Measurements from ENCODE around the gene SETD2. TPM values are rescaled to one million over a fixed set of nuclear protein-coding genes. Genes with fewer than 3 reads are reported as not detected.

Gene SETD2
- total and polyA plus RNA-seq, 8 donors, result 9.3 to 96.2 (median 66.4) TPM

DNA sequence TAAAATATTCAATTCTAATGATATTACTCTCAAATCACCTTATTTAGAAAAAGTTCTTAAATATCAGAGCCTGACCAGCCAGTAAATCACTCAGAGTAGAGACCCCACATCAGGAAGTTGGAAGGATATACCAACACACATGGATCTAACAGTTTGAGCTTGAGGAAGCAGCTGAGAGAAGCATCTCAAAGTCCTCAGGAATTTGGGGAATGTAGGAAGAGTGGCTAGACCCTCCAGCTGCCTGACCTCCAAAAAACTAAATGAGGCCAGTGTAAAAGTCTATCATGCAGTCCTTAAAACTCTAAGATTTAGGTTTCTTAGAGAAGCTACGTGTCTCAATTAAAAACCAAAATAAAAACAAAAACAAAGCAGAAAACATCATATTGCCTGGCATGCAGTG lies 55.4 kb downstream of the SETD2 start:
- Histone ChIP-seq H3K27me3 (no peaks in the 10 kb centered on the region), H3K9me3 (no peaks in the 10 kb centered on the region), H3K4me3 (no peak overlapping the region), H3K4me1 (peaks cover 0 to 5% (median 2%) of the 10 kb centered on the region in 4 donors), H3K36me3 (peaks cover 18 to 74% (median 71%) of the 10 kb centered on the region in 4 donors), H3K27ac (no peak overlapping the region)
- no peak for DNase-seq
- TF ChIP-seq EP300 (IDR thresholded peaks at IDR 0.05) (no peak), POLR2A (IDR thresholded peaks at IDR 0.05) (no peak), POLR2AphosphoS5 (IDR thresholded peaks at IDR 0.05) (no peak)
- TF ChIP-seq, protein P1, sequence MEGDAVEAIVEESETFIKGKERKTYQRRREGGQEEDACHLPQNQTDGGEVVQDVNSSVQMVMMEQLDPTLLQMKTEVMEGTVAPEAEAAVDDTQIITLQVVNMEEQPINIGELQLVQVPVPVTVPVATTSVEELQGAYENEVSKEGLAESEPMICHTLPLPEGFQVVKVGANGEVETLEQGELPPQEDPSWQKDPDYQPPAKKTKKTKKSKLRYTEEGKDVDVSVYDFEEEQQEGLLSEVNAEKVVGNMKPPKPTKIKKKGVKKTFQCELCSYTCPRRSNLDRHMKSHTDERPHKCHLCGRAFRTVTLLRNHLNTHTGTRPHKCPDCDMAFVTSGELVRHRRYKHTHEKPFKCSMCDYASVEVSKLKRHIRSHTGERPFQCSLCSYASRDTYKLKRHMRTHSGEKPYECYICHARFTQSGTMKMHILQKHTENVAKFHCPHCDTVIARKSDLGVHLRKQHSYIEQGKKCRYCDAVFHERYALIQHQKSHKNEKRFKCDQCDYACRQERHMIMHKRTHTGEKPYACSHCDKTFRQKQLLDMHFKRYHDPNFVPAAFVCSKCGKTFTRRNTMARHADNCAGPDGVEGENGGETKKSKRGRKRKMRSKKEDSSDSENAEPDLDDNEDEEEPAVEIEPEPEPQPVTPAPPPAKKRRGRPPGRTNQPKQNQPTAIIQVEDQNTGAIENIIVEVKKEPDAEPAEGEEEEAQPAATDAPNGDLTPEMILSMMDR (IDR thresholded peaks at IDR 0.05), result no peak
- 68 to 89% (median 88%) methylated on average over 1 of the region's 1 CpG for WGBS, 5 donors
- intact Hi-C loops (cut with DNase I; ENCODE audit: low total_unique reads), result no loop called here

DNA sequence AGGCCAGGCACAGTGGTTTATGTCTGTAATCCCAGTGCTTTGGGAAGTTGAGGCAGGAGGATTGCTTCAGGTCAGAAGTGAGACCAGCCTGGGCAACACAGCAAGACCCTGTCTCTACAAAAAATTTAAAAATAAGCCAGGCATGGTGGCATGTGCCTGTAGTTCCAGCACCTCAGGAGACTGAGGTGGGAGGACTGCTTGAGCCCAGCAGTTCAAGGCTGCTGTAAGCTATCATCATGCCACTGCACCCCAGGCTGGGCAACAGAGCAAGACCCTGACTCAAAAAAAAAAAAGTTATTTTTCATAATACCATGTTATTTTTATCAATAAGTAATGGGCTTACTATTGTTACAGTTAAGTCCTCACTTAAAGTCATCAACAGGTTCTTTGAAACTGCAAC lies 59.7 kb downstream of the SETD2 start:
- intact Hi-C loops (cut with DNase I; ENCODE audit: low total_unique reads), result no loop called here
- TF ChIP-seq, protein P1 (IDR thresholded peaks at IDR 0.05), result no peak
- TF ChIP-seq POLR2AphosphoS5 (IDR thresholded peaks at IDR 0.05) (no peak), POLR2A (IDR thresholded peaks at IDR 0.05) (no peak)
- Histone ChIP-seq H3K9me3 (no peaks in the 10 kb centered on the region), H3K4me3 (no peak overlapping the region), H3K36me3 (peaks cover 12 to 73% (median 72%) of the 10 kb centered on the region in 4 donors), H3K27ac (no peak overlapping the region), H3K27me3 (no peaks in the 10 kb centered on the region), H3K4me1 (no peaks in the 10 kb centered on the region)
- no peak for DNase-seq

DNA sequence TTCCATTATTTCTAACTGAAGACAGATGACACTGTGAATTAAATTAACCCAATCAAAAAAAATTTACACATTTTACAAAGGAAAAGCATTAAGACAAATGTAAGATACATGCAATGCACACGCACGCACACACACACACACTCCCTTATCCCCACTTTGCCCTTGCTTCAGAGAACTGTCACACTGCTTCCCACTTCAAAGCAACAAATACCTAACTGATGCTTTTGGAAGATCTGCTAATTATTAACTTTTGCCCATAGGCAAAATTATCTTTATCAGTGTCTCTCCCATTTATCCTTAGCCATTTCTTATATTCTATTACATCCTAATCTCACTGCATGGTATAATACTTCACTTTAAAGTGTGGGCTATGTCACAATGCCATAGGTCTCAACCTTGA lies 60.3 kb downstream of the SETD2 start:
- no peaks in the 10 kb centered on the region for H3K4me1 ChIP-seq
- H3K4me3 ChIP-seq, result no peak overlapping the region
- H3K9me3 ChIP-seq, result no peaks in the 10 kb centered on the region
- no peak for DNase-seq
- WGBS, 5 donors, result 56 to 81% (median 66%) methylated on average over 2 of the region's 2 CpGs
- intact Hi-C loops (cut with DNase I; ENCODE audit: low total_unique reads), result no loop called here
- peaks cover 12 to 77% (median 66%) of the 10 kb centered on the region in 4 donors for H3K36me3 ChIP-seq
- H3K27ac ChIP-seq, result no peak overlapping the region
- H3K27me3 ChIP-seq, result no peaks in the 10 kb centered on the region
- TF ChIP-seq, protein P1 (IDR thresholded peaks at IDR 0.05), result no peak
- no peak for TF ChIP-seq POLR2AphosphoS5 (IDR thresholded peaks at IDR 0.05)
- TF ChIP-seq EP300 (IDR thresholded peaks at IDR 0.05), result no peak
- TF ChIP-seq POLR2A (IDR thresholded peaks at IDR 0.05), result no peak

DNA sequence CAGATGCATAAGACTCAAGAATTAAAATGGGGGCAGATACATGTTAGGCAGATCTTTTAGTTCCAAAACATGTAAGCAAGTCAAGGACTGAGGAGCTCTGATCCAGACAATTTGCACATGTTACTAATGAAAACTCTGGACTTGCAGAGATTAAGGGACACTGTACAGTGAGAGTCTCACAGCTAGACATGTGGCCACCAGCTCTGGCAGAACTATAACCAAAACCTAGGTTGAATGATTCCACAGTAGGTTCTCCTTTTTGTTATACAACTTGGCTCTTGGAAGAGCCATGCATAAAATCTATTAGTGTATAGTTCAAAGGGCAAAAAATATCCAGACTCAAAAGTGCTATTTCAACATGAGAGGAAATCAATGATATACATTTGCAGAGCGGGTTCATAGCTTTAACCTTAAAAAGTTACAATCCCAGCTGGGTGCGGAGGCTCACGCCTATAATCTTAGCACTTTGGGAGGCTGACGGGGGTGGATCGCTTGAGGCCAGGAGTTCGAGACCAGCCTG lies 61.8 kb downstream of the SETD2 start:
- no peak overlapping the region for H3K4me3 ChIP-seq
- no peaks in the 10 kb centered on the region for H3K27me3 ChIP-seq
- intact Hi-C loops (cut with DNase I; ENCODE audit: low total_unique reads), result no loop called here
- H3K9me3 ChIP-seq, result no peaks in the 10 kb centered on the region
- peaks cover 20 to 88% (median 77%) of the 10 kb centered on the region in 4 donors for H3K36me3 ChIP-seq
- no peak overlapping the region for H3K27ac ChIP-seq
- DNase-seq, result no peak
- no peaks in the 10 kb centered on the region for H3K4me1 ChIP-seq
- TF ChIP-seq, protein P1 (IDR thresholded peaks at IDR 0.05), result no peak
- TF ChIP-seq POLR2AphosphoS5 (IDR thresholded peaks at IDR 0.05) (no peak), POLR2A (IDR thresholded peaks at IDR 0.05) (no peak), EP300 (IDR thresholded peaks at IDR 0.05) (no peak)
- WGBS, 5 donors, result 90 to 99% (median 98%) methylated on average over 6 of the region's 6 CpGs

Data from stomach (tissue), 9 donors.